Activated naive CD4-positive, alpha-beta T cell treated with anti-CD3 and anti-CD28 coated beads, Interleukin-2, amount 50 U/mL, for 24 hours (primary cell): ENCODE data around the gene RNF39.

Experiments used
- H3K27ac Mint-ChIP-seq: one replicate; pipeline ENCODE4 v1.8.0; 2021; ENCODE audit warnings: mild to moderate bottlenecking, mixed read lengths
- H3K27me3 Mint-ChIP-seq: one replicate; pipeline ENCODE4 v1.8.0; 2021; ENCODE audit warnings: mixed read lengths
- H3K36me3 Mint-ChIP-seq: one replicate; pipeline ENCODE4 v1.8.0; 2021; ENCODE audit warnings: mixed read lengths
- H3K4me1 Mint-ChIP-seq: one replicate; pipeline ENCODE4 v1.8.0; 2021; ENCODE audit warnings: mixed read lengths
- H3K4me3 Mint-ChIP-seq: one replicate; pipeline ENCODE4 v1.8.0; 2021; ENCODE audit warnings: mild to moderate bottlenecking, mixed read lengths
- H3K9me3 Mint-ChIP-seq: one replicate; pipeline ENCODE4 v1.8.0; 2021; ENCODE audit warnings: mixed read lengths

Gene RNF39

DNA sequence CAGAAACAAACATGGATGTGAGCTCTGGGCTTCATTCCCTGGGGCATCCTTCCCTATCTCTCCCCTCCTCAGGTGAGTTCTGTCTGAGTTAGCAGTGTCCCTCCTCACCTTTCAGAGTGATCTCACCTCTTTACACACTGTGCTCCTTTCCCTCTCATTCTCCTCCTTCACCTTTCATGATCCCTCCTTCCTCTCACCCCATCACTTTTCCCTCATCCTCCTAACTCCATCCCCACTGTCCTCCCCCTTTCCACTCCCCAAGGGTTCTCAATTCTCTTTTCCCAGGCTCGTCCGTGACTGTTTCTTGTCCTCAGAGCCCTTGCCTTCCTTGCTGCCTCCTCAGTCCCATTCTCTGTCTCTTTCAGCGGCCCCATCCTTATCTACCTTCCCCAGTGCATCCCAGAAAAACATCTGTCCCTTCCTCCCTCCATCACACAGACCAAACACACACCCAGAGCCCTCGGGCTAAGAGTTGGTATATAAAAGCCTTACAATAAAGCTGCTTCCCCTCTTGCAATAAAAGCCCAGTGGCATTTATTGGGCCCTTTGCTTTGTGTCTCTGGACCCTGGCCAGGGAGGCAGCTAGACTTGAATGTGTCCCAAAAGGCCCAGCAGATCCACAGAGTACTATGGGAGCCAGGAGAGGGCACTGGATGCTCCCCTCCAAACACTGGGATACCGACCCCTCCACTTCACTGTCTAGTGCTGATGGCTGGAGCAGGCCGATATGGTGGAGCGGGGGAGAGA is 1.9 kb downstream of the RNF39 start:
- H3K27ac Mint-ChIP-seq, result no peak overlapping the region
- H3K27me3 Mint-ChIP-seq, result peaks cover 42% of the 10 kb centered on the region
- H3K4me3 Mint-ChIP-seq, result peak overlapping the region; percentile 63
- peaks cover 70% of the 10 kb centered on the region for H3K4me1 Mint-ChIP-seq
- H3K9me3 Mint-ChIP-seq, result no peaks in the 10 kb centered on the region
- H3K36me3 Mint-ChIP-seq, result peaks cover 24% of the 10 kb centered on the region

DNA sequence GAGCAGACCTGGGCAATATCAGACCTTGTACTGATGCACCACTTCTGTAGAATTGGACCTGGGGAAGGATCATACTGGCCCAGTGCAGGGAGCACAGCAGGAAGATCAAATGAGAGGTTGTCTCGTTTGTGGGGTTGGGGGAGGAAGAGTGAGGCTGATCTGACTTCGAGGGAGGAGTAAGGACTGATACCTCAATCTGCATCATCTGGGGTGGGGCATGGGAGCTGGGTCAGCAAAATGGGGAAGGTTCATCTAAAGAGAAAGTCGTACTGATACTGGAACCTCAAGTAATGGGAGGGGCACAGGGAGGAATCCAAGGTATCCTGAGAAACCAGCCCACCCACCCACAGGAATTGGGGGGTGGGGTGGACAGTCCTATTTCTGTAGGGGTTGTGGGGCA is 3.7 kb downstream of the RNF39 start:
- Mint-ChIP-seq H3K27ac (no peak overlapping the region), H3K4me3 (no peak overlapping the region), H3K36me3 (peaks cover 34% of the 10 kb centered on the region), H3K4me1 (peaks cover 74% of the 10 kb centered on the region), H3K9me3 (no peaks in the 10 kb centered on the region), H3K27me3 (peaks cover 42% of the 10 kb centered on the region)

DNA sequence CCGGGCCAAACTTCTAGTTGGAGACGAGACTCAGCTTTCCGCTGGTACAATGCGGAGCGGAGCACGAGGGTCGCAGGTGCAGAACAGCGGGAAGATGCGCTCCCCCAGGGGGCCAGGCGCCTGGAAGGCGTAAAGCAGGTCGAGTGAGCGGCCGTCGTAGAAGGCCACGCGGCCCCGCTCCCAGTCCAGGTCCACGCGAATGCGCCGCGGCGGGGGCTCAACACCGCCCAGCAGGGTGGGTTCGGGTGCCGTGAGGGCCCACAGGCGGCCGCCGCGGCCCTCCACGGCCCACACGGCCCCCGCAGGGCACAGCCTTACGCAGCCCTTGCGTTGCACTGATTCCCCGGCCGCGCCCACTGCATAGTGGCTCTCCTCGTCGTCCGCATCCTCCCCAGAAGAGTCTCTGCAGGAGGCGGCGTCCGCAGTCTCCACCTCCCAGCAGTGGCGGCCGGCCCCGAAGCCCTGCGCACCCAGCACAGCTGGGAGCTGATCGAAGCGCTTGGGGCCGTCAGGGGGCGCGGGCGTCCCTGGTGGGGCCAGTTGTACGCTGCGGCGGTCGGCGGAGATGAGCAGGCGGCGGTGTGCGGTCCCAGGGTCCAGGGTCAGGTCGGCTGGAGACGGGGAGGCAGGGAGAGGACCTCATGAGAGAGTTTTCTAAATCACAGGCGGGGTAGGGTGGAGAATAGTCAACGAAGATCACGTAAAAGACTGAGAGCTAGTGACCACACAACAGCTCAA is 4.3 kb downstream of the RNF39 start:
- Mint-ChIP-seq H3K4me1 (peaks cover 70% of the 10 kb centered on the region), H3K9me3 (no peaks in the 10 kb centered on the region)

DNA sequence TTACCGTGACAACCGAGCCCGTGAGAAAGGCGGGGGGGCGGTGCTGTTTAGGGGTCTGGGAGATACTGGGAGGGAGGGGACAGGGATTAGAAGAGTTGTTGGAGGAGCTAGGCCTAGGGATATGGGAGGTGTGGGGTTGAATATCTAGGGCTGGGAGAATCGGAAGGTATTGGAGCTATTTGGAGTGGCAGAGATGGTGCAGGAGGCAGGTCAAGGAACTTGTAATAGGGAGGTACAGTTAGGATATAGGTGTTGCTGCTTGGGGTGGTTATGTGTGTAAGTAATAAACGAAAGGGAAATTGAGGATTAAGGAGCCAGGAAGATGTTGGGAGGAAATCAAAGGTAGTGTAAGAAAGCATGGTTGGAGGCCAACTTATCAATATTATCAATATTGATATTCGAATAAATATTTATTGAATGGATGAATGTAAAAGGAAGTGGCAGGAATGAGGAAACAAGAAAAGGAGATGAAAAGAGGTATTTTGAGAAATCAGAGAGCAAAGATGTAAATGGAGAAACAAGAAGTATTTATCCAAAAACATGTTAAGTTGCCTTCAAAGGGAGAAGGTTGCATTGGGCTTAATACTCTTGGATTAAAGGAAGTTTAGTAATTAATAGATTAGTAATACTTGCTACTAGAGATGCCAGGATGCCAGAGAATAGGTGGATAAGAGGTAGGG is 8.0 kb downstream of the RNF39 start:
- Mint-ChIP-seq H3K4me3 (peak overlapping the region; percentile 94), H3K9me3 (no peaks in the 10 kb centered on the region), H3K27me3 (peaks cover 21% of the 10 kb centered on the region), H3K4me1 (peaks cover 70% of the 10 kb centered on the region), H3K36me3 (peaks cover 41% of the 10 kb centered on the region), H3K27ac (peak overlapping the region; percentile 98)

More for the DNA sequence above, 4.3 kb downstream of the RNF39 start:
- Mint-ChIP-seq H3K27me3 (peaks cover 42% of the 10 kb centered on the region), H3K4me3 (peak overlapping the region; percentile 61), H3K36me3 (peaks cover 34% of the 10 kb centered on the region), H3K27ac (no peak overlapping the region)

DNA sequence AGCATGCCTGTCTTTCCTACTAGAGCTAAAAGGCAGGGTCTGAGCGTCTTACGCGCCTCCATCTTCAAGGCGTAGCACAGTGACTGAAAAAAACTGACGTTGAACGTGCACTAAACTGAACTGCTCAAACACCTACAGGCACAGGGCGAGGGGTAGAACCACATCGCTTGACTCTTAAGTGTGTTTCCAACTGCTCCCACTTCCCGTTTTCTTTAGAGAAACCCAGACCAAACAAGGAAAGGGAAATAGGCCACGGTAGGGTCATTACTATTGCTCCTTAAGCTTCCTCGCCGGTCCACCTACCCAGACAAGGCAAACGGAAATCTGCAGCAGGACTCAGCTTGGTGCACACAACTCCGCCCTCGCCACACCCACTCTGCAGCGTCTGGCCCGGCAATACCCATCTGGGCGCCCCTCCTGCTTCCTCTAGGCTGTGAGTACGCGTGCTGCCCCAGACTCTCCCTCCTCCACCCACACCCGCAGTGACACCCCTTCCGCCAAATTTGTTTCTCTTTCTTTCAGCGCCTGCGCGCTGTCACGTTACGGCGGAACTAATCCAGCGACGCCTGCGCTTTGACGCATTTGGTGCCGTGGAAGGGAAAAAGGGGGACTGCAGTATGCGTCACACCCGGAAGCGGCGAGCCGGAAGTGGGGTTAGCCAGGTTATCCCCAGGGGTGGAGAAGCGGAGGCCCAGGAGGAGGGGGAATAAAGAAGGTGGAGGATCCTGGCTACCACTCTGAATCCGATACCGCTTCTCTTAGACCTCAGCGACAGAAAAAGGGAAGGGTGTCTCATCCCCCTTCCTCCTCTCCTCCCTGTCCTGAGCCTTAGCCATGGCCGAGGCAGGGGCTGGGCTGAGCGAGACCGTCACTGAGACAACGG is 8.8 kb downstream of the RNF39 start, which contains the start of gene PPP1R11:
PPP1R11 (plus strand) TSS at position 622 of the 883 bp plus-strand sequence; CDS start at position 835, 213 bp downstream.
- peaks cover 39% of the 10 kb centered on the region for H3K36me3 Mint-ChIP-seq
- H3K27me3 Mint-ChIP-seq, result peaks cover 14% of the 10 kb centered on the region
- H3K4me3 Mint-ChIP-seq, result peak within 1 kb of the TSS; percentile 94
- no peaks in the 10 kb centered on the region for H3K9me3 Mint-ChIP-seq
- peaks cover 66% of the 10 kb centered on the region for H3K4me1 Mint-ChIP-seq
- H3K27ac Mint-ChIP-seq, result peak within 1 kb of the TSS; percentile 98

DNA sequence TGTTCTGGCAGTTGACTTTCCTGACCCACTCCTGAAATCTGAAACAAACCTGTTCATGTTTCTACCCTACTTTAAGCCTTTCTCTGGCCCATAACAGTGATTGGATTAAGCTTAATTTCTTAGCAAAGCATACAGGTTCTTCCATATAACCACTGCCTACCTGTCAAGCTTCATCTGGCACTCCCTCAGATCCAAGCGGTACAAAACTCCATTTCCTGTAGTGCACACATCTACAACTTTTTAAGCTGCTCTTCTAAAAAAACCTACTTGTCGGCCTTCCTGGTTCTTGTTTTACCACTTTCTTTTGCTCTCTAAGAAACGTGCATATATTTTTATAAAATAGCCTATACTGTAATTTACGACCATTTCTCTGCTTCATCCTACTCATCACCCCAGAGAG is 9.5 kb downstream of the RNF39 start:
- Mint-ChIP-seq H3K27ac (peak overlapping the region; percentile 98), H3K9me3 (no peaks in the 10 kb centered on the region), H3K27me3 (peaks cover 10% of the 10 kb centered on the region), H3K4me1 (peaks cover 64% of the 10 kb centered on the region), H3K4me3 (peak overlapping the region; percentile 94), H3K36me3 (peaks cover 40% of the 10 kb centered on the region)

DNA sequence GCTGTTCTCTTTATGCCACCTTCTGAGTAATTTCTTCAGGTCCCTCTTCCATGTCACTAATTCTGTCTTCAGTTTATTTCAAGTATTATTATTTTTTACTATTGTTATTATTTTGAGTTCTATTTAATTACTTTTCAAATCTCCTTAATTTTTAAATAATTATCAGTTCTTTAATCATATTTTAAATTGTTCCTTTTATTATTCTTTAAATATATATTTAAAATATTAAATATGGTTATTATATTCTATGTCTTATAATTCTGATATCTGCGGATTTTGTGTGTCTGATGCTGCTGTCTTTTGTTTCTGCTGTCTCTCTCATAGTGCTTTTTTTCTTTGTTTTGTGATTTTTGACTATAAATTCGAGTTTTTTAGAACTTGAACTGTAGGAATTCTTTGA is 12.3 kb downstream of the RNF39 start:
- Mint-ChIP-seq H3K27ac (peak overlapping the region; percentile 55), H3K9me3 (no peaks in the 10 kb centered on the region), H3K27me3 (no peaks in the 10 kb centered on the region), H3K4me1 (peaks cover 55% of the 10 kb centered on the region), H3K4me3 (peak overlapping the region; percentile 83), H3K36me3 (peaks cover 22% of the 10 kb centered on the region)

DNA sequence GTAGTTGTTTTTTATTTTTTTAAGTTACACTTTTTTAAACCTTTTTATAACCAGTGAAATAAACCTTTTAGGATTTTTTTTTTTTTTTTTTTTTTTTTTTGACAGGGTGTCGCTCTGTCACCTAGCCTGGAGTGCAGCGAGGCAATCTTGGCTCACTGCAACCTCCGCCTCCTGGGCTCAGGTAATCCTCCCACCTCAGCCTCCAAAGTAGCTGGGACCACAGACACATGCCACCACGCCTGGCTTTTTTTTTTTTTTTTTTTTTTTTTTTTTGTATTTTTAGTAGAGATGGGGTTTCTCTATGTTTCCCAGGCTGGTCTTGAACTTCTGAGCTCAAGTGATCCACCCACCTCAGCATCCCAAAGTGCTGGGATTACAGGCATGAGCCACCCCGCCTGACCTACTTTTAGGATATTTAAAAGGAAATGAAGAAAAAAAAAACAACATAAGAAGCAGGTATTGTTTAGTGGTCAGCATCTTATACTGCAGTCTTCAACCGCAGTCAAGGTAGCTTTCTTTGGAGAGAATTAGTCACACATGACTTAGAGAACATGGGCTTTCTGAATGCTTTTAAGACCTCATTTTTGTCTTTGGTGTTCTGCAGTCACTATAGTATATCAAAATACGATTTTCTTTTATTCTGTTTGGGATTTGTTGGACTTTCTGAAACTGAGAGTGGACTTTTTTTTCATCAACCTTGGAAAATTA is 12.9 kb downstream of the RNF39 start:
- peak overlapping the region; percentile 98 for H3K4me3 Mint-ChIP-seq
- H3K27me3 Mint-ChIP-seq, result no peaks in the 10 kb centered on the region
- peaks cover 17% of the 10 kb centered on the region for H3K36me3 Mint-ChIP-seq
- peak overlapping the region; percentile 74 for H3K27ac Mint-ChIP-seq
- peaks cover 48% of the 10 kb centered on the region for H3K4me1 Mint-ChIP-seq
- no peaks in the 10 kb centered on the region for H3K9me3 Mint-ChIP-seq

DNA sequence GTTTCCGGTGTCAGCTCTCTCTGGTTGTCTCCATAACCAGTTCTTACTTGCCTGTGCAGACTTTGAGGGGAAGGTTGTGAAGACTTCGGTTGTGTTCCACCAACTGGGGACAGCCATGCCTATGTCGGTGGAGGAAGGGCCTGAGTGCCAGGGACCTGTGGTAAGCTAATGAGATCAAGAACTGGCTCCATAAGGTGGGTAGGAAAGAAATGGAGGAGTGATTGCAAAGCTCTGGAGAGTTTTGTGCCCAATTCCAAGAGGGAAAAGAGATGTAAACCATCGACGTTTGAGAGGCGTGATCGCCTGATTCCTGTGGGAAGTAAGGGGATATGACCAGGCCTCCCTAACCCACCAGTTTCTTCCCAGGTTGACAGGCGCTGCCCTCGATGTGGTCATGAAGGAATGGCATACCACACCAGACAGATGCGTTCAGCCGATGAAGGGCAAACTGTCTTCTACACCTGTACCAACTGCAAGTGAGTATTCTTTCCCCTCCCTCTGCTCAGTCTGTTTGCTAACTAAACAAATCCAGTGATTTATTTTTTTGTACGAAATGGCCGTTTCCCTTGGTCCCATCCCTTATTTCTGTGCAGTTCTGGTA is 13.6 kb downstream of the RNF39 start:
- Mint-ChIP-seq H3K27ac (peak overlapping the region; percentile 97), H3K9me3 (no peaks in the 10 kb centered on the region), H3K4me3 (peak overlapping the region; percentile 98), H3K4me1 (peaks cover 49% of the 10 kb centered on the region), H3K36me3 (peaks cover 20% of the 10 kb centered on the region), H3K27me3 (no peaks in the 10 kb centered on the region)

DNA sequence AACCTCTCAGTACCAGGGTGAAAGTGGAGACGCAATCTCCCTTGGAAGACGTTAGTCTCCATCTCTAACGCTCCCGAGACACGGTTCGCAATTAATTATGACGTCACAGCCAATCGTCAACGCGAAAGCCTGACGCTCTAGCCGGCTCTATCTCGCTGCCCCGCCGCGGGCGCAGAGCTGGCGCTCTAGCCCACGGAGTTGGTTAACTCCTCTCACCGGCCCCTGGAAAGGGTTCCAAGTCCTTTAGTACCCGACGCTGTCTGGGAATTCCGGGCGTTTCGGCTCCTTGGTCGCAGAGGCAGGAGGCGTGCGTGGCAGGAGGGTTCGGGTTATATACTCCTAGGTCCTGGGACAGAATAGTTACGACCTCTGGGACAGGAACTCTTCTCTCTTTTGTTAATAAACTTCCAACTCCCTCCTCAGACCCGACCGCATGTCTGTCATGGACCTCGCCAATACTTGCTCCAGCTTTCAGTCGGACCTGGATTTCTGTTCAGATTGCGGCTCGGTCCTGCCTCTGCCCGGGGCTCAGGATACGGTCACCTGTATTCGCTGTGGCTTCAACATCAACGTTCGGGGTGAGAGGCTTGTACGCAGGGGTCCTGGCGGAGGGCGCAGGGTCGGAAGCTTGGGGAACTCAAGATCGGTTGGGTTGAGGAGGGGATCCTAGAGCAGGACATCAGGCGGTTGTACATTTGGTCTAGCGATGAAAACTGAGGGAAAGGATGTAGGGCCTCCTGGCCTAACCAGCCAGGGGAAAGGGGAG is 14.3 kb downstream of the RNF39 start, which contains the start of gene POLR1H:
POLR1H (plus strand) TSS at position 174 of the 766 bp plus-strand sequence; CDS start at position 434, 260 bp downstream.
- peaks cover 47% of the 10 kb centered on the region for H3K4me1 Mint-ChIP-seq
- no peaks in the 10 kb centered on the region for H3K9me3 Mint-ChIP-seq
- H3K36me3 Mint-ChIP-seq, result peaks cover 21% of the 10 kb centered on the region
- H3K27me3 Mint-ChIP-seq, result no peaks in the 10 kb centered on the region
- peak within 1 kb of the TSS; percentile 97 for H3K27ac Mint-ChIP-seq
- peak within 1 kb of the TSS; percentile 98 for H3K4me3 Mint-ChIP-seq

DNA sequence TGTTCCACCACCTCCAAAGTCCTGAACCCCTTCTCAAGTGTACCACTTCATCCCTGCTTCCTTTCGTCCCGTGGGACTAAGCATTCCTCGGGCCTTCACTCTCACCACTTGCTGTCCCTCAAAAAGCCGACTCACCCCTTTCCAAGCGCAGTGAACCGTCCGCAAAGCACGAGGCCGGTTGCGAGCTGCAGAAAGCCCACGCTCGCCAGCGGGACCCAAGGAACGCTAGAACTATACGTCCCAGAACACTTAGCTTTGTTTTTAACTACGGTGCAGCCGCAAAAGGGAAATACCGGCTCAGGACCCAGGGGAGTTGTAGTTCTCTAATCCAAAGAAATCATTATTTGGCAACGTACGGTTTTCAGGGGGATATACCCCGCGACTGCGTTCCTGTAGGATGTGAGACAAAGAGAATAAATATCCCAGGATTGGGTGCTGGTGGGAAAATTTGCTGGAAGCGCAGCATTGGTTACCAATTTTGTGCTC is 14.9 kb downstream of the RNF39 start:
- H3K27ac Mint-ChIP-seq, result peak overlapping the region; percentile 97
- peaks cover 41% of the 10 kb centered on the region for H3K4me1 Mint-ChIP-seq
- H3K4me3 Mint-ChIP-seq, result peak overlapping the region; percentile 98
- peaks cover 21% of the 10 kb centered on the region for H3K36me3 Mint-ChIP-seq
- no peaks in the 10 kb centered on the region for H3K27me3 Mint-ChIP-seq
- no peaks in the 10 kb centered on the region for H3K9me3 Mint-ChIP-seq

DNA sequence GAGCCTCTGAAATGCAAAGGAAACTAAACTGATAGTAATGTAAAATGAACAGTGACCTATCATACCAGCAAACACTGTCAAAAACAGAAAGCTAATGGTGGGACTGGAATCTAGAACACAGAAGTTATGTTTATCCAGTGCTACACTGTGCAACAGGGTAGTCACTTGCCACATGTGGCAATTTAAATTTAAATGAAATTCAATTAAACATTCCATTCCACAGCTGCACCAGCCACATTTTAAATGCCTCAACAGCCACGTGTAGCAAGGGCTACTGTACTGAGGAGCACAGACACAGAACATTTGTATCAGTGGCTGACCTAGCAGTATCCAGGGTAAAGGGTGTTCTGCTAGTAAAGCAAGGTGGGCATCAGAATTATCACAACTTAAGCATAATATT is 20.1 kb downstream of the RNF39 start:
- Mint-ChIP-seq H3K27me3 (no peaks in the 10 kb centered on the region), H3K9me3 (no peaks in the 10 kb centered on the region), H3K4me3 (no peak overlapping the region), H3K36me3 (peaks cover 14% of the 10 kb centered on the region), H3K4me1 (peaks cover 18% of the 10 kb centered on the region), H3K27ac (no peak overlapping the region)

DNA sequence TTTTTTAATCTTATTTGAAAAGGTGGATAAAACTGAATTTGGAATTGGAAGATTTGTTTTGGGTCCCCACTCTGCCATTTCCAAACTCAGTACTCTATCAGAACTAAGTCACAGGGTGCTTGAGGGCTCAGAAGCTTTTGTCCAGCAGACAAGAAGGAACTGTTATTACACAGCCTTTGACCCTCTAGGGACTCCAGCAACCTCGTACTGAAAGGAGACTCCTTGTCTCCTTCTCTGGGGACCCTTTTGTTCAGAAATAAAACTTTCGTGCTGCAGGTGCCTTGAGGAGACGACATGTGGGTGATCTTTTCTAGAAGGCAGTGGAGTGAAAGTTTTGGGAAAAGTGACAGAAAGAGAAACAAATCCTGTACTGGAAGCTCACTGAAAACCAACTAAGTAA is 21.9 kb downstream of the RNF39 start:
- Mint-ChIP-seq H3K4me1 (peaks cover 8% of the 10 kb centered on the region), H3K9me3 (no peaks in the 10 kb centered on the region), H3K27me3 (no peaks in the 10 kb centered on the region), H3K27ac (no peak overlapping the region), H3K36me3 (peaks cover 14% of the 10 kb centered on the region), H3K4me3 (no peak overlapping the region)
